RWPE2 (cell line): Measurements from ENCODE around the gene GCDH.

Source experiments
- ATAC-seq: fragments of 200-7000 bp; cut with Tn5 transposase; 3 replicates; pipeline ENCODE4 v1.9.1; 2021; ENCODE audit warnings: low read depth
- DNase-seq: peaks from one replicate; pipeline ENCODE4 v3.0.0-alpha.2; 2020; ENCODE audit warnings: low spot score
- H3K27ac ChIP-seq: fragments of 450-650 bp; 2 replicates; pipeline ENCODE4 v1.5.1; 2017; ENCODE audit warnings: mild to moderate bottlenecking; ENCODE audit not compliant: poor library complexity, severe bottlenecking
- H3K27me3 ChIP-seq: fragments of 250-450 bp; sonication (Bioruptor Pico); 2 replicates; pipeline ENCODE4 v1.5.1; 2021; ENCODE audit warnings: mild to moderate bottlenecking, moderate library complexity; ENCODE audit not compliant: insufficient read depth, poor library complexity, severe bottlenecking
- H3K36me3 ChIP-seq: fragments of 250-450 bp; sonication (Bioruptor Pico); 2 replicates; pipeline ENCODE4 v1.5.1; 2020; ENCODE audit warnings: low read depth, mild to moderate bottlenecking, moderate library complexity
- H3K4me1 ChIP-seq: fragments of 250-450 bp; sonication (Bioruptor Pico); 2 replicates; pipeline ENCODE4 v1.5.1; 2021; ENCODE audit warnings: mild to moderate bottlenecking, moderate library complexity; ENCODE audit not compliant: insufficient read depth, poor library complexity, severe bottlenecking
- H3K4me3 ChIP-seq: fragments of 250-450 bp; sonication (Bioruptor Pico); 2 replicates; pipeline ENCODE4 v1.5.1; 2021; ENCODE audit warnings: mild to moderate bottlenecking, moderate library complexity; ENCODE audit not compliant: severe bottlenecking
- H3K9me3 ChIP-seq: fragments of 250-450 bp; sonication (Bioruptor Pico); 2 replicates; pipeline ENCODE4 v1.5.1; 2021; ENCODE audit warnings: mild to moderate bottlenecking, moderate library complexity; ENCODE audit not compliant: severe bottlenecking
- TF ChIP-seq, protein P1 (sequence below): fragments of 450-650 bp; IDR thresholded peaks from one replicate; pipeline ENCODE4 v1.5.1; 2017; ENCODE audit warnings: mild to moderate bottlenecking, moderate library complexity; ENCODE audit not compliant: poor library complexity, severe bottlenecking

The GCDH gene

DNA sequence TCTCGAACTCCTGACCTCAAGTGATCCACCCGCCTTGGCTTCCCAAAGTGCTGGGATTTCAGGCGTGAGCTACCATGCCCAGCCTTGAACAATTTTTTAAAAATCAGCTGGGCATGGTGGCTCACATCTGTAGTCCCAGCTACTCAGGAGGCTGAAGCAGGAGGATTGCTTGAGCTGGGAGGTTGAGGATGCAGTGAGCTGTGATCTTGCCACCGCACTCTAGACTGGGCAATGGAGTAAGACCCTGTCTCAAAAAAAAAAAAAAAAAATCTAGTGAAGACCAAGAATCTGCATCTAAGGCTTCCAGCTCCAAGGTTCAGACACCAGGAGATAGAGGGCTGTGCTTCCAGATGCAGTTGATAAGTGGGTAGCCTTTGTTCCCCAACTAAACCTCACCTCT is 26.8 kb upstream of the GCDH start:
- TF ChIP-seq, protein P1, sequence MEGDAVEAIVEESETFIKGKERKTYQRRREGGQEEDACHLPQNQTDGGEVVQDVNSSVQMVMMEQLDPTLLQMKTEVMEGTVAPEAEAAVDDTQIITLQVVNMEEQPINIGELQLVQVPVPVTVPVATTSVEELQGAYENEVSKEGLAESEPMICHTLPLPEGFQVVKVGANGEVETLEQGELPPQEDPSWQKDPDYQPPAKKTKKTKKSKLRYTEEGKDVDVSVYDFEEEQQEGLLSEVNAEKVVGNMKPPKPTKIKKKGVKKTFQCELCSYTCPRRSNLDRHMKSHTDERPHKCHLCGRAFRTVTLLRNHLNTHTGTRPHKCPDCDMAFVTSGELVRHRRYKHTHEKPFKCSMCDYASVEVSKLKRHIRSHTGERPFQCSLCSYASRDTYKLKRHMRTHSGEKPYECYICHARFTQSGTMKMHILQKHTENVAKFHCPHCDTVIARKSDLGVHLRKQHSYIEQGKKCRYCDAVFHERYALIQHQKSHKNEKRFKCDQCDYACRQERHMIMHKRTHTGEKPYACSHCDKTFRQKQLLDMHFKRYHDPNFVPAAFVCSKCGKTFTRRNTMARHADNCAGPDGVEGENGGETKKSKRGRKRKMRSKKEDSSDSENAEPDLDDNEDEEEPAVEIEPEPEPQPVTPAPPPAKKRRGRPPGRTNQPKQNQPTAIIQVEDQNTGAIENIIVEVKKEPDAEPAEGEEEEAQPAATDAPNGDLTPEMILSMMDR, result no peak
- no peak overlapping the region for H3K27ac ChIP-seq
- no peaks in the 10 kb centered on the region for H3K4me1 ChIP-seq
- H3K4me3 ChIP-seq, result no peak overlapping the region
- H3K27me3 ChIP-seq, result no peaks in the 10 kb centered on the region
- ATAC-seq (no peak), DNase-seq (no peak)
- no peaks in the 10 kb centered on the region for H3K9me3 ChIP-seq
- no peaks in the 10 kb centered on the region for H3K36me3 ChIP-seq

DNA sequence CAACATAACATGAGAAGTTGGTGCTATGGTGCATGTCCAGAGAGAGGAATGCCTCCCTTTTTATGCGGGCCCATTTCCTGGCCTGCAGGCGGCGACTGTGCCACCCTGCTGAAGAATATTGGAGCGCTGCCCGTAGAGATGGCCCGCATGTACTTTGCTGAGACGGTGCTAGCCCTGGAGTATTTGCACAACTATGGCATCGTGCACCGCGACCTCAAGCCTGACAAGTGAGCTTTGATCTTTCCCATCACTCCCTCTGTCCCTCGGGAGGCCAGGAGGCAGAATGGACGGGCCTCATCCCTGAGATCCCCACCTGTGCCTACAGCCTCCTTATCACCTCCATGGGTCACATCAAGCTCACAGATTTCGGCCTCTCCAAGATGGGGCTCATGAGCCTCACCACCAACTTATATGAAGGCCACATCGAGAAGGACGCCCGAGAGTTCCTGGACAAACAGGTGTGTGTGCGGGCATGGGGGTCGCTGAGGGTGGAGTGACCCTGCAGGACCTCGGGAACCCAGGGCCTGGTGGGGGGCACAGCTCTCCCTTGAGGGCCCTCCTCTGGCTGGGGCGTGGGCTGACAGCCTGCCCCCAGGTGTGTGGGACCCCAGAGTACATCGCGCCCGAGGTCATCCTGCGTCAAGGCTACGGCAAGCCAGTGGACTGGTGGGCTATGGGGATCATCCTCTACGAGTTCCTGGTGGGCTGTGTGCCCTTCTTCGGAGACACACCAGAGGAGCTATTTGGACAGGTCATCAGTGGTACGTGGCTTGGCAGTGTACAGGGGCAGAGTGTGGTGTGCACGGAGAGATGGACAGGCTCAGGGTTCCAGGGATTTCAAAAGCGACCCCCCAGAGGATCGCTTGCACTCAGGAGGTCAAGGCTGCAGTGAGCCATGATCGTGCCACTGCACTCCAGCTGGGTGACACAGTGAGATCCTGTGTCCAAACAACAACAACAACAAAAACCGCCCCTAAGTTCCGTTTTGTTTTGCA is 25.9 kb upstream of the GCDH start:
- H3K27me3 ChIP-seq, result no peaks in the 10 kb centered on the region
- H3K4me1 ChIP-seq, result no peaks in the 10 kb centered on the region
- no peak overlapping the region for H3K4me3 ChIP-seq
- no peaks in the 10 kb centered on the region for H3K36me3 ChIP-seq
- ATAC-seq (no peak), DNase-seq (no peak)
- TF ChIP-seq, protein P1, result no peak
- H3K27ac ChIP-seq, result no peak overlapping the region
- no peaks in the 10 kb centered on the region for H3K9me3 ChIP-seq

DNA sequence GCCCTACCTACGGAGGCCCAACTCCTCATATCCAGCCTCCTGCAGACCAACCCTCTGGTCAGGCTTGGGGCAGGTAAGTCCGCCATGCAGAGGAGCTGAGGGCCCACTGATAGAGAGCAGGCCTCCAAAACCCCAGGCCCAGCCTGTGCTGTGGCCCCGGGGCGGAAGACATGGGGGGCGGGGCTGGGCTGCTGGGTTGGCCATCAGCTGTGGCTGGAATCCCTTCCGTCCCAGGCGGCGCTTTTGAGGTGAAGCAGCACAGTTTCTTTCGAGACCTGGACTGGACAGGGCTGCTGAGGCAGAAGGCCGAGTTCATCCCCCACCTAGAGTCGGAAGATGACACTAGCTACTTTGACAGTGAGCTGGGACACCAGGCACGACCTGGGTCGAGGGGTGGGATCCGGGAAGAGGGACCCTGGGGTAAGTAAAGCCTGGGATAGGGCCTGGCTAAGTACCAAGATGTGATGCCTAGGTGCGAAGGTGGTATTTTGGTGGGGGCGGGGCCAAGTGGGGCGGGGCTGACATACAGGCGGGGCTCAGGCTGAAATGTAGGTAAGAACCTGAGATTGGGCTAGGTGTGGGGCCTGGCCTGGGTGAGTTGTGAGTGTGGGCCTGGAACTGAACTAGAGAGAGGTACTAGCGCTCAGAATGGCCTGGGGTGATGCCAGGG is 25.1 kb upstream of the GCDH start:
- Histone ChIP-seq H3K36me3 (no peaks in the 10 kb centered on the region), H3K4me1 (no peaks in the 10 kb centered on the region), H3K9me3 (no peaks in the 10 kb centered on the region), H3K27ac (no peak overlapping the region), H3K4me3 (no peak overlapping the region), H3K27me3 (no peaks in the 10 kb centered on the region)
- TF ChIP-seq, protein P1, result no peak
- no peak for DNase-seq
- no peak for ATAC-seq

DNA sequence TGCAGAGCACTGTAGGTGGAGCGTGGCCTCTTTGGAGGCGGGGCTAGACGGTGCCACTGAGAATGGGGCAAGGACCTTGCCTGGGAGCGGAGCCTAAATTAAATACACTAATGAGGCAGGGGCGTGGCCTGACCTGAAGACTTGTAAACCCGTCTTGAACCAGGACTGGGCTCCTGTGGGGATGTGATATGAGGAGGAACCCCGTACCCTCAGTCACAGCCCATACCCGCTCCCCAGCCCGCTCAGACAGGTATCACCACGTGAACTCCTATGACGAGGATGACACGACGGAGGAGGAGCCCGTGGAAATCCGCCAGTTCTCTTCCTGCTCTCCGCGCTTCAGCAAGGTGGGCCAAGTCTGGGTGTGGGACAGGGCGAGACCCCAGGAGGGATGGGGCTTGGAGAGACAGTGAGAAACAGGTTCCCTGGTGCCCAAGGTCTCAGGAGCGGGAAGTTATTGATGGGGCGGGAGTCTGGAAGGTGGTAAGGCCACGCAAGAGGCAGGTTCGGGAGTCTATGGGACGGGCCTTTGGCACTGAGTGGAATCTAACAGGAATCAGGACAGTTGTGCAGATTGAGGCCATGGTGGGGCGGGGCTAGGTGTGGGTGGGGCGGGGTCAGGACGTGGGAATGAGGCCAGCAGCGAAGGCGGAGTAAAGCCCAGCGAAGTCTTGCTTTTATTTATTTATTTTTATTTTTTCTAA is 24.4 kb upstream of the GCDH start:
- no peaks in the 10 kb centered on the region for H3K27me3 ChIP-seq
- H3K4me1 ChIP-seq, result no peaks in the 10 kb centered on the region
- DNase-seq, result no peak
- H3K27ac ChIP-seq, result no peak overlapping the region
- no peak overlapping the region for H3K4me3 ChIP-seq
- 0 out of 3 replicates have a peak, but pooled peaks have one; percentile 4 for ATAC-seq
- no peaks in the 10 kb centered on the region for H3K36me3 ChIP-seq
- TF ChIP-seq, protein P1, result no peak
- no peaks in the 10 kb centered on the region for H3K9me3 ChIP-seq
